Activated CD4-positive, alpha-beta T cell treated with anti-CD3 and anti-CD28 coated beads for 48 hours (primary cell): ENCODE measurements around the gene TAF12.
"Not testable (repeated sequence)": the region's sequence is repeated elsewhere in the genome, so short reads cannot be mapped to it uniquely, and the experiment has no call there.

ENCODE experiments used
- DNase-seq: peaks from one replicate; pipeline ENCODE4 v3.0.0-alpha.2; 2020

Gene TAF12, protein sequence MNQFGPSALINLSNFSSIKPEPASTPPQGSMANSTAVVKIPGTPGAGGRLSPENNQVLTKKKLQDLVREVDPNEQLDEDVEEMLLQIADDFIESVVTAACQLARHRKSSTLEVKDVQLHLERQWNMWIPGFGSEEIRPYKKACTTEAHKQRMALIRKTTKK

GRCh38 chr1:28642847-28643635, at the start of gene TAF12:
Gene TAF12, minus strand, starts transcription at chr1:28643067. Its CDS starts 20,986 bp downstream, at chr1:28622081.
- peak; percentile 93 for DNase-seq

DNA sequence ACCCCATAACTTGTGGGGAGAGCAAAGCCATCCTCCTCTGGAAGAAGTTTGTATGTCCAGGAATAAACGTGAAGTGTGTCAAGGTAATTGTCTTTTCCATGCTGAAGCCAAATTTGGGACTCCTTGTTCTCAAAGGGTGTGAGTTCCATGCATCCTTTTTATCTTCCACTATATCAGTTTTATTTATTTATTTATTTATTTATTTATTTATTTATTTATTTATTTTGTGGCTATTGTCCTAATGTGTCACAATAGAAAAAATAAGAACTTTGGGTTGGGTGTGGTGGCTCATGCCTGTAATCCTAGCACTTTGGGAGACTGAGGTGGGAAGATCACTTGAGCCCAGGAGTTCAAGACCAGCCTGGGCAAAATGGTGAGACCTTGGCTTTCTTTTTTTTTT, 48.8 kb upstream of the TAF12 start:
- not testable (repeated sequence) for DNase-seq

DNA sequence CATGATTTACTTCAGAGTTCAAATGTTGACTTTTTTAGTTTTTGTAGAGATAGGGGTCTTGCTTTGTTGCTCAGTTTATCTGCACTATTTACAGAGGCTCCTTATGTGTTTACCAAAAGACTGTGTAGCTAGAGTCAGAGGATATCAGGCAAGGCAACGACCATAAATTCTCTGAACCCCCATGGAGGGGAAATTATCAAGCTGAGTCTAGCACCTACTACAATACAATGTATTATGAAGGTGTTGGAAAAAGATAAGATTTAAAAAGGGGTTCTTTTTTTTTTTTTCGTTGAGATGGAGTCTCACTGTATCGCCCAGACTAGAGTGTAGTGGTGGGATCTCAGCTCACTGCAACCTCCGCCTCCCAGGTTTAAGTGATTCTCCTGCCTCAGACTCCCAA, 42.1 kb upstream of the TAF12 start:
- DNase-seq, result no peak

DNA sequence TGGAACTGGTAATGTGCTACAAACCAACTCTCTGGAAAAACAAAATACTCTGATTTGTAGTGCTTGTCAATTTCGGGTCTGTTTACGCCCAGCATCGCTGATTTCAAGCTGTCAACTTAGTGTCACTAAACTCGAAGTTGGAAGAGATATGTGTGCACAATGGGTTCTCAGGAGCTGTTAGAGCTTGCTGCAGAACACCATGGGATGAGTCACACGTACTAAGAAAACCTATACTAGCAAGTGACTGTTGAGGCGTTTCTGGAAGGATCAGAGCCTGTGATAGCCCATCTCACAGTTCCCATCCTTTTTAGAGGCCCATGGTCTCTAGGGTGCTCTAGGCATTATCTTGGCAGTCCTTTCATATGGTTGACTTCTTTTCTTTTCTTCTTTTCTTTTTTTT, 40.0 kb upstream of the TAF12 start:
- DNase-seq, result no peak

- DNase-seq, result no peak
Observed at GRCh38 chr1:28680151-28680550, 37.3 kb upstream of the TAF12 start.

DNA sequence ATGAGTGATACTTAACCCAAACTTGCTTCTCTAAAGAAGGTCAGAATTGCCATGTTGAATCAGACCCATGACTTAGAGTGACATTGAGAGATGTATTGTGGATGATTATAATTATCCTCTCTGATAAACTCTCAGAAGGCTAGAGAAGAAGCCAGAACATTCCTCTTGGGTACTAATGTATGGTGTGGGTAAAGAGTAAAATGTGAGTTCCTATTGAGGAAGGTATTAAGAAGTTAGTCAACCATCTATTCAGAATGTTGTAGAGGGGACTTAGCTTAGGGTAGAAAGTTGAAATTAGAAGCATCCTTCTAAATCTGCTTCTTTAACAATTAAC, 33.0 kb upstream of the TAF12 start:
- DNase-seq, result no peak

DNA sequence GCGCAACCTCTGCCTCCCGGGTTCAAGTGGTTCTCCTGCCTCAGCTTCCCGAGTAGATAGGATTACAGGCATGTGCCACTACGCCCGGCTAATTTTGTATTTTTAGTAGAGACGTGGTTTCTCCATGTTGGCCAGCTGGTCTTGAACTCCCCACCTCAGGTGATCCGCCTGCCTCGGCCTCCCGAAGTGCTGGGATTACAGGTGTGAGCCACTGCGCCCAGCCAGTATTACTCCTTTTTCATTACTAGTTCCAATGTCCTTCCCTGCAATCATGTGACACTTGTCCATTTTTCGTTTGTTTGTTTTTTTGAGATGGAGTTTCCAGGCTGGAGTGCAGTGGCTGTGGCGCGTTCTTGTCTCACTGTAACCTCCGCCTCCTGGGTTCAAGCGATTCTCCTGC, 30.1 kb upstream of the TAF12 start:
- not testable (repeated sequence) for DNase-seq

- DNase-seq, result no peak
Observed at GRCh38 chr1:28671254-28671780, 28.4 kb upstream of the TAF12 start.

DNA sequence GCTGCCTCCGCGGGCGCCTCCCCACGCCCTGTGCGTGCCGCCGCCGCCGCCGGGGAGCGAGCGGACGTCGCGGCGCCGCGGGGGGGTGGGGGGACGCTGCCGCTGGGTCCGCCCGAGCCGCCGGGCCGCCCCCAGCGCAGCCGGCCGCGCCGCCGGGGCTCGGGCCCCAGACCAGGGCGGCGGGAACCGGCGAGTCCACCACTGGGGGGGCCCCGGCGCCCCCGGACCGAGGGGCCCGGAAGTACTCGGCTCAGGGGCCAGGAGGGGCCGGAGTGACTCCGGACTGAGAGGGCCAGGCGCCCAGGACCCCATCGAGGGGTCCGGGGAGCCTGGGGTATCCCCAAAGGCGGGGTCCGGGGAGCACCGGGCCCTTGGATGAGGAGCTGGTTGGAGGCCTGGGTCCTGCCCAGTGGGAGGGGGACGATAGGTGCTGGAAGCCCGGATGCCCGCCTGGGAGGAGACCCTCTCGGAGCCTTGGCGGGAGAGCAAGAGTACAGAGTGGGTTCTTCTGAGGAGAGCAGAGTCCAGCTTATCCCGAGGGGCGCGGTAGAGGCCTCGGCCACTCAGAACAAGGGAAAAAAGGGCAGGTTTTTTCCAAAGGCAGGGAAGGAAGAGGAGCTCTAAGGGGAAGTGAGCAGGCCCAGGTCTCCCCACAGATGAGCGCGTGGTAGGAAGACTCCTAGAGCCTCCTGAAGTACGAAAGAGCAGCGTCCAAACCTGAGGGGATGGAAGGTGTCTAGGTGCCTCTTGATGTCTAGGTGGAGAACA, 26.3 kb upstream of the TAF12 start:
- peak; percentile 54 for DNase-seq

GRCh38 chr1:28668191-28668955, 25.5 kb upstream of the TAF12 start, which contains the start of gene GMEB1:
Gene GMEB1, plus strand, starts transcription at chr1:28668784. Its CDS starts 14,829 bp downstream, at chr1:28683613.
- DNase-seq, result peak; percentile 90

DNA sequence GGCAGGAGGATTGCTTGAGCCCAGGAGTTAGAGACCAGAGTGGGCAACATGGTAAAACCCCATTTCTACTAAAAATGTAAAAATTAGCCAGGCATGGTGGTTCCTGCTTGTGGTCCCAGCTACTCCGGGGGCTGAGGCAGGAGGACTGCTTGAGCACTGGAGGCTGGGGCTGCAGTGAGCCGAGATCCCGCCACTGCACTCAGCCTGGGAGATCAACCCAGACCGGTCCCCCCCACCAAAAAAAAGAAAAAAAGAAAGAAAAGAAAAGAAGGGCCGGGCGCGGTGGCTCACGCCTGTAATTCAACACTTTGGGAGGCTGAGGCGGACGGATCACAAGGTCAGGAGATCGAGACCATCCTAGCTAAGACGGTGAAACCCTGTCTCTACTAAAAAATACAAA, 23.9 kb upstream of the TAF12 start:
- DNase-seq, result no peak

- no peak for DNase-seq
Observed at GRCh38 chr1:28663871-28664470, 21.1 kb upstream of the TAF12 start.

GRCh38 chr1:28656335-28656734, 13.5 kb upstream of the TAF12 start:
- no peak for DNase-seq

GRCh38 chr1:28655448-28656311, 12.8 kb upstream of the TAF12 start:
- DNase-seq, result not testable (repeated sequence)

DNA sequence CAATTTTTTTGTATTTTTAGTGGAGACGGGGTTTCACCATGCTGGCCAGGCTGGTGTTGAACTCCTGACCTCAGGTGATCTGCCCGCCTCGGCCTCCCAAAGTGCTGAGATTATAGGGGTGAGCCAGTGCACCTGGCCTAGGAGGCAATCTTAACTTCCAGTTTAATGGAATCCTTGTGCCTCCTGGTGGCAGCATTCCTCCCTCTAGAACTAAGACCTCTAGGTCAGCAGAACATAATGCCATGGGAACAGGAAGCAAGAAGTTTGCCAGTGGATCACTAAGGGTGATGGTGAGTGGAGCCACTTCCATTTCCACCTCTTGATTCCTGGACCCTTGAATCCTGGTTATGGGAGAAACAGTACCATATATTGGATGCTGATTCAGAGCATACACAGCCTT, 11.0 kb upstream of the TAF12 start:
- DNase-seq, result not testable (repeated sequence)

GRCh38 chr1:28653063-28653462, 10.2 kb upstream of the TAF12 start:
- not testable (repeated sequence) for DNase-seq

DNA sequence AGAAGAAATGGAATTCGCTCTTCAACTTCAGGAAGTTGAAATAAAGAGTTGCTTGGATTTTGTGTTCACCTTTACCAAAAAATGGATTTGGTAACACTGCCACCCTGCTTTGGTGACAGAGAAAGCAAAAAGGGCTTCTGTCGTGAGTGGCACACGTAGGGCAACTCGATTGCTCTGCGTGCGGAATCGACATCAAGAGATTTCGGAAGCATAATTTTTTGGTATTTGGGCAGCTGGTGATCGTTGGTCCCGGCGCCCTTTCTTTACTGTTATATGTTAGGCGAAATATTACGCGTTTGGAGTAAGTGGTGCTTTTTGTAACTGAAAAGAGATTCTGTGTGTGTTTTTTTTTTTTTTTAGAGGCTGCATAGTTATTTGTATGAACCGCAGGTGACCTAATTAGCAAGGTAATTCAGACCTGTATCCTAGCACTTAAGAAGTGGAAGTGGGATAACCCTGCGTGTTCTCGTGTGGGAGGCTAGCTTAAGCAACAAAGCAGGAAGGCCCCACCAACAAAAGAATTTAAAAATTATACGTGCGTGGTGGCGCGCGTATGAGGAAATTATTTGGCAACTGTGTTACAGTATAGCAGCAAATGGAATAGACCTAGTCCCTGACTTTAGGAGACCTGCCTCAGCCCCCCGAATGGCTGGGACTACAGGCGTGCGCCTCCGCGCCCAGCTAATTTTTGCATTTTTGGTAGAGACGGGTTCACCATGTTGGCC, 5.8 kb upstream of the TAF12 start, which contains the start of gene RNU11:
Gene RNU11 (plus strand): TSS at position 127 of the 725 bp plus-strand sequence.
- DNase-seq, result peak; percentile 91

GRCh38 chr1:28648008-28648473, 5.2 kb upstream of the TAF12 start:
- peak; percentile 91 for DNase-seq

GRCh38 chr1:28646040-28646439, 3.2 kb upstream of the TAF12 start:
- no peak for DNase-seq

DNA sequence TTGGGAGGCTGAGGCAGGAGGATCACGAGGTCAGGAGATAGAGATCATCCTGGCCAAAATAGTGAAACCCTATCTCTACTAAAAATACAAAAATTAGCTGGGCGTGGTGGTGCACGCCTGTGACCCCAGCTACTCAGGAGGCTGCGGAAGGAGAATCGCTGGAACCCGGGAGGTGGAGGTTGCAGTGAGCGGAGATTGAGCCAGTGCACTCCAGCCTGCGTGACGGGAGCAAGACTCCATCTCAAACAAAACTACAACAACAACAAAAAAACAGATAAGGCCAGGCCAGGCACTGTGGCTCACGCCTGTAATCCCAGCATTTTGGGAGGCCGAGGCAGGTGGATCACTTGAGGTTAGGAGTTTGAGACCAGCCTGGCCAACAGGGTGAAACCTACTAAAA, 2.5 kb upstream of the TAF12 start:
- DNase-seq, result not testable (repeated sequence)
